Adipocyte (in vitro differentiated cells): ENCODE data around the gene CRTC2.

Experiments
- DNase-seq: peaks from one replicate; pipeline ENCODE4 v3.0.0-alpha.2; 2015; ENCODE audit warnings: low read depth
- H3K27me3 ChIP-seq: replicated peaks from 2 replicates; pipeline ENCODE4 v1.7.0; 2013; ENCODE audit warnings: mild to moderate bottlenecking, low read length, moderate library complexity; ENCODE audit not compliant: control insufficient read depth, insufficient read depth
- H3K36me3 ChIP-seq: 2 replicates; pipeline ENCODE4 v1.7.0; 2013; ENCODE audit warnings: low read length, mild to moderate bottlenecking, moderate library complexity; ENCODE audit not compliant: control insufficient read depth, insufficient read depth, severe bottlenecking
- H3K4me1 ChIP-seq: 2 replicates; pipeline ENCODE4 v1.7.0; 2013; ENCODE audit warnings: mild to moderate bottlenecking, low read length, moderate library complexity; ENCODE audit not compliant: control insufficient read depth, insufficient read depth
- H3K4me3 ChIP-seq: 2 replicates; pipeline ENCODE4 v1.7.0; 2013; ENCODE audit warnings: mild to moderate bottlenecking, low read length, moderate library complexity
- H3K9ac ChIP-seq: 2 replicates; pipeline ENCODE4 v1.7.0; 2013; ENCODE audit warnings: mild to moderate bottlenecking, low read length, moderate library complexity
- H3K9me3 ChIP-seq: 2 replicates; pipeline ENCODE4 v1.7.0; 2013; ENCODE audit warnings: mild to moderate bottlenecking, low read length, moderate library complexity; ENCODE audit not compliant: control insufficient read depth

CRTC2 gene

DNA sequence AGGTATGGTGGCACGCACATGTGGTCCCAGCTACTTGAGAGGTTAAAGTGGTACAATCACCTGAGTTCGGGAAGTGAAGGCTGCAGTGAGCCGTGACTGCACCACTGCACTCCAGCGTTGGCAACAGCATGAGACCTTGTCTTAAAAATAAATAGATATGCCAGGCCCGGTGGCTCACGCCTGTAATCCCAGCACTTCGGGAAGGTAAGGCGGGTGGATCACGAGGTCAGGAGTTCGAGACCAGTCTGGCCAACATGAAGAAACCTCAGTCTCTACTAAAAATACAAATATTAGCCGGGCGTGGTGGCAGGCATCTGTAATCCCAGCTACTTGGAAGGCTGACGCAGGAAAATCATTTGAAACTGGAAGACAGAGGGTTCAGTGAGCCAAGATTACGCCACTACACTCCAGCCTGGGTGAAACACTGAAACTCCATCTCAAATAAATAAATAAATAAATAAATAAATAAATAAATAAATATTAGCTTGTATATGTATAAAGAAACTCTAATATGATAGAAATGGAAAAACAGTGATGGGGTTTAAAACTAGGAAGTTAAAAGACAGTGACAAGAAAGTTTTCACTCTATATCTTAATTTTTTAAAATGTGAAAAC, 54.5 kb downstream of the CRTC2 start:
- H3K9me3 ChIP-seq = no peaks in the 10 kb centered on the region
- no peak overlapping the region for H3K4me3 ChIP-seq
- peaks cover 15% of the 10 kb centered on the region for H3K4me1 ChIP-seq
- peaks cover 7% of the 10 kb centered on the region for H3K36me3 ChIP-seq
- no peak overlapping the region for H3K9ac ChIP-seq
- H3K27me3 ChIP-seq = no peaks in the 10 kb centered on the region
- DNase-seq = peak; percentile 10

DNA sequence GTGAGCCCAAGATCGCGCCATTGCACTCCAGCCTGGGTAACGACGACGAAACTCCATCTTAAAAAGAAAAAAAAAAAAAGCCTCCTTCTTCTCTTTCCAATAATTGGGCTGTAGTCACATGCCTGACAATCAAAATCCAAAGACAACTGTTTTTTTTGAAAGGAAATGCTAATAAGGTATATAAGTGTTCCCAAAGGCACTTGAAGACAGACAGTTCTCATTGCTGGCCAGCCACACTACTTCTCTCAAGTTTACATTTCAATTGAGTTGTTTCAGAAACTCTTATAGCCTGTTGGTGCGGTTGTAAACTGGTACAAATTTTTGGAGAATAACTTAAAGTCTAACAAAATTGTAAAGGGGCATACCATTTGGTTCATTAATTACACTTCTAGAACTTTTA, 58.9 kb downstream of the CRTC2 start:
- H3K4me1 ChIP-seq = peaks cover 10% of the 10 kb centered on the region
- no peak for DNase-seq
- H3K9ac ChIP-seq = no peak overlapping the region
- H3K4me3 ChIP-seq = no peak overlapping the region
- no peaks in the 10 kb centered on the region for H3K27me3 ChIP-seq
- no peaks in the 10 kb centered on the region for H3K9me3 ChIP-seq
- H3K36me3 ChIP-seq = peaks cover 6% of the 10 kb centered on the region
